Renal cortex interstitium (tissue), 11 donors: ENCODE measurements around the gene USP9X. TPM values are rescaled to one million over a fixed set of nuclear protein-coding genes. Genes with fewer than 3 reads are reported as not detected.
"Not testable (repeated sequence)": the region's sequence is repeated elsewhere in the genome, so short reads cannot be mapped to it uniquely, and the experiment has no call there.

Experiments
- DNase-seq, 11 donors: peaks; one replicate each; pipeline ENCODE4 v3.0.0-alpha.2; 2013; ENCODE audit warnings: low read depth in 9 of 11, low spot score in 4 of 11; ENCODE audit errors: extremely low read depth in 1 of 11
- polyA plus RNA-seq, 3 donors: library from polyadenylated mRNA; unstranded; fragments of 120-200 nt; gene quantifications; one replicate each; pipeline ENCODE4 v1.2.1, GENCODE V29; 2013; ENCODE audit not compliant: insufficient read length in 3 of 3

USP9X gene
- polyA plus RNA-seq, 3 donors, result 67.1 to 75.1 (median 74.2) TPM

DNA sequence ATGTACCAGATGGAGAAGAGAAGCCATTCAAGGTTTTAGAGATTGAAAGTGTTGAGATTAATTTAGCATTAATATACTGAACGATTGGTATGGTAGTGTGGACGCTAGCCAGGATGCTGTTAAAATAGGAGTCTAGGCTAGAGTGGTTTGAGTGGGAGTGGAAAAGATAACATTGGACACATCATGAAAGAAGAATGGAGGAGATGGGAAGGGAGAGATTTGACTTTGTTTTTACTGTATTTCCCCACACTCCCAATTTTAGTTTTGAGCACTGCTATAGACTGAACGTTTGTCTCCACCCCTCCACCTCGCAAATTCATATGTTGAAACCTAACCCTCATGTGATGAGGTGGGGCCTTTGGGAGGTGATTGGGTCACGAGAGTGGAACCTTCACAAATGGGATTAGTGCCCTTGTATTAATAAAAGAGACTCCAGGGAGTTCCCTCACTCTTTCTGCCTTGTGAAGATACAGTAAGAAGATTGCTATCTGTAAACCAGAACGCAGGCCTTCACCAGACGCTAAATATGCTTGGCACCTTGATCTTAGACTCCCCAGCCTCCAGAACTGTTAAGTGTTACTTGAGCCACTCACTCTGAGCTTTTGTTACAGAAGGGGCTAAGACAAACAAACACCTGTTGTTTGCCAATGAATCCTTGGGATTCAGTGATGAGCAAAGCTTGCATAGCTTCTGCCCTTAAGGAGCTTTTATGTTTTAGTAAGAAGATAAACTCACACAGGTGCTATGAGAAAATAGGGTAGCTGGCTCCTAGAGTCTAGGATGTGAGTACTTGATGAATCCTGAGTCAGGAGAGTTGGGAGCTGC, 25.8 kb downstream of the USP9X start:
- no peak for DNase-seq

DNA sequence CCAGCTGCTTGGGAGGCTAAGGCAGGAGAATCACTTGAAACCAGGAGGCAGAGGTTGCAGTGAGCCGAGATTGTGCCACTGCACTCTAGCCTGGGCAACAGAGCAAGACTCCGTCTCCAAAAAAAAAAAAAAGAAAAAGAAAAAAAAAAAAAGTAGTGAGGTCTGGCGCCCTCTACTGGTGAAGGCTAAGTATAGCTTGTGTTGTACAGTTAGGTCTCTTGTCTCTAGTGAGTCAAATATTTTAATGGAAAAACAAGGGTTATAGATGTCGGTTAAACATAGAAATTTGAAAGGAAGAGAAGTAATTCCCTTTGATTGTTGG, 29.8 kb downstream of the USP9X start:
- peak in 7 of 11 donors; percentile 5 to 29 (median 19) for DNase-seq

DNA sequence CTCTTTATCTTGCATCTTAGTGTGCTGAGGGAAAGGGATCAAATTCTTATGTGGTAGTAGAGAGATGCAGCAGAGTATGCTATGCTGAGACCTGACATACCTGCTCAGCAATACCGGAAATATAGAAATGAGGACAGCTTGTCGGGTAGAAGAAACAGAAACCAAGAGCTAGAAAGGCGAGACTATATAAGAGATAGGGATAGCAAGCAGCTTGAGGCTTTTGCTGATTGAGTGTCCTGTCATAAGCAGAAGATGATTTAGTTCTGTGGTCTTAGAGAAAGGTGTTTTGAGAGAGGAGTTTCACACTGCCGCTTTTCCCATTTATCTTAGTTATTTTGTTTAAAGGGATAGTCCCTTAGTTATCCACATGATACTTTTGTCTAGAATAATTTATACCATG, 31.7 kb downstream of the USP9X start:
- no peak for DNase-seq

DNA sequence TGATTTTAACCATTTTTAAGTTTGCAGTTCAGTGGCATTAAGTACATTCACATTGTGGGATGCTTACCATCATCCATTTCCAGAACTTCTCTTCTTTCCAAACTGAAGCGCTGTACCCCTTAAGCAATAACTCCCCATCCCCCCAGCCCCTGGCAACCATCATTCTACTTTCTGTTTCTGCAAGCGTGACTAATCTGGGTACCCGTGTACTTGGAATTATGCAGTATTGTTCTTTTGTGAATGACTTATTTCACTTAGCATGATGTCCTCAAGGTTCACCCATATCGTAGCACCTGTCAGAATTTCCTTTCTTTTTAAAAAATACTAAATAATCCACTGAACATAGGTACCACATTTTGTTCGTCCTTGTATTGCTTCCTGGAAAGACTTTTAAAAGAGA, 32.9 kb downstream of the USP9X start:
- DNase-seq, result no peak

DNA sequence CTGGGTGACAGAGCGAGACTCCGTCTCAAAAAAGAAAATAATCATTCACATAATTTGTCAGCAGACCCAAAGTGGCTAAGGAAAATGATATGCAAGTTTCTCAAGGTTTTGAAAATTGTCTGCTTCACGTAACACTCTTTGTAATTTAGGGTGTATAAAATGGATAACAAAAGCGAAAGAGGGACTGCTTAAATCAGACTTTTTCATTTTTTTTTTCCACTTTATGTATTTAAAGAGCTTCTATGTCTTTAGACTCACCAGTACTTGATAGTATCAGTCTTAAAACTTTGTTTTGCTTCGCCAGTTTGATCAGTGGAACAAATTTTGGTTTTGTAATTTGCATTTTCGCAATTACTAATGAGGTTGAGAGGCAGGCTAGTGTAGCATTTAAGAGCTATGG, 34.6 kb downstream of the USP9X start:
- DNase-seq, result no peak

DNA sequence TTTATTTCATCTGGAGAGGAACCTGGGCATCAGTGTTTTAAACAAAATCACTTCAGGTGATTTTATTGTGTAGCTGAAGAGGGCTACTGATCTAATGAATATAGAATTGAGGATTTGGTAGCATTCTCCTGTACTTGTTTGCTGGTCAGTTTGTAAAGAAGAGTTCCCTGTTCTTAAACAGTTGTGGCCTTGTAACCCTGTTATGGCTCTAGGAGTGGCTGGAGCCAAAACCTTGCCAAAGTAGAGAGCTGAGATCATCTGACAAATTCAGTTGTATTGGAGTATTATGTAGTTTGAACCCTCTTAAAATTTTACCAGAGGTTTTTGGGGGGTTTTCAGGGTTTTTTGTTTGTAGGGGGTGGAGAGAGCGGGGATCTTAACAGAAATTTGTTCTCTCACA, 36.5 kb downstream of the USP9X start:
- DNase-seq, result no peak

DNA sequence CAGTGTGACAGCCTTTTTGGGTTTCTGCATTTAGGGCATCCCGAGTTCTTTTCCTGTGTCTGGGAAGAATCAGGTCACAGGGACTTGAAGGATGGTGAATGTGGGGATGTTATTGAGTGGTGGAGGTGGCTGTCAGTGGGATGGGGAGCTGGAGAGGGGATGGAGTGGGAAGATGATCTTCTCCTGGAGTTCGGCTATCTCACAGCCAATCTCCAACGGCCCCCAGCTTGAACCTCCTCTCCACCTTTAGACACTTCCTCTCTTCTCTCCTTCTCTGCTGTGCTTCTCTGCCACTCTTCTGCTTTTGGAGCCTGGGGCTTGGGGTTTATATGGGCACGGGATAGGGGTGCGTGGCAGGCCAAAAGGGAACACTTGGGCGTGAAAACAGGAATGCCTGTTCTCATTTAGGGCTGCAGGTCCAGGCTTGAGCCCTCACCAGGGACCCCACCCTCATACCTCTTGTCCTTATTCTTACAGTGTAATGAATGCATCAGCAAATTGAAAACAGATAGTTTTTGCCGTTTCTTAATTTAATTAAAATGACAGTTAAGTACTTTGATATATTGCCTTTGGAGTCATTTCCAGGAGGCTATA, 37.5 kb downstream of the USP9X start:
- DNase-seq, result no peak

DNA sequence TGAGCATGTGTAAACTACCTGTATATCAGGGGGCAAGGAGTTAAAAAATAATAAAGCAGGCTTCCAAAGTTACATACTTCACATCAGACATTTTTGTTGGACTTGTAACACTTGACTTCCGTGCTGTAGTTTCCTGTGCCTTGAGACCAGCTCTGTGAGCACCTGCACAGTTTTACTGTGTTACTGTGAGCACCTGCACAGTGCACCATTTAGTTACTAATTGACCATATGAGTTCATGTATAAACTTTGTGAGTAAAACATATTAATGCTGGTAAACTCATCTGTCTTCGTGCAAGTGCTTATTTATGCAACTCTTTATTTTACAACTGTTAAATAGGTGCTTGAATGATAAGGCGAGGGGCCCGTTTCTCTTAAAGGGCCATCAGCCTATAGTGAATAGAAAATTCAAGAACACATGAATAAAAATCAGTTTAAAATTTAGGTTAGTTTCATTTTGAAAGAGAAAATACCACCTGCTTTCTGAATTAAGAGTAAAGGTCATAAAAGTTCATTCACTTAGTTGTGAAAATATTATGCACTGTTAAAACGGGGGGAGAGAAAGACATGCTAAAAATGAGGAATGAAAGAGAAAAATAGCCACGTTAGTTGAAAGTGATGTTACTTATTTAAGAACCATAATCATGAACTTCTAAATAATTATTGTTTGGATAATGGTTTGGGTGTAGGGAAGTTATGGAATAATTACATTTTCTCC, 42.4 kb downstream of the USP9X start:
- peak in 1 of 11 donors; percentile 5 for DNase-seq

DNA sequence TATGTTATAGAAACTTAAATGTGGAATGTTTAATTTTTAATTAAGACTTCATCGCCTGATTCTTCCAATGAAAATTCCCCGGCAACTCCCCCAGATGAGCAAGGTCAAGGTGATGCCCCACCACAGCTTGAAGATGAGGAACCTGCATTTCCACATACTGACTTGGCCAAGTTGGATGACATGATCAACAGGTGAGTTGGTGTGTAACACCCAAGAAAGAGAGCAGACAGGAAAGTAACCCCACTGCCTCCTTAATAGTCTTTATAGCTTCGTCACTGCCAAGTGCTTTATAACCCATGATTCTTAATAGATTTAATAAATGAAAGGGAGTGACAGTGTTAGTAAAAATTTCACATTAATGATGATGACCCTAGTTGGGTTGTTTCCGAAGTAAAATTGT, 43.7 kb downstream of the USP9X start:
- no peak for DNase-seq

DNA sequence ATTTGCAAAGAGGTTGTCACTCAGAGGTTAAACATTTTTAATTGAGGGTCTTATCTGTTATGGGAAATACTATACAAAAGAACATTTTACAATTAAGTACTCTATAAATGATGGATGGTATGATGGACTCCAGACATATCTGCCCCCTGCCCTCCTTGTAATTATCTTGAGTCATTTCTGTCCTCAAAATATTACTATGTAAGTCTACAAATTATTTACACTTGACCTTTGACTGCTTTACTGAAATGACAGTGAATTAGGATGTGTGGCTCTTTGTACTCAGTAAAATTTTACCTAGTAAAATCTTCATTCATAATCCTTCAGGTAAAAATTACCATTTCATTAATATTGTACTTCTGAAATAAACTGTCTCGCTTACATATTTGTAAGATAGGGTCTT, 46.5 kb downstream of the USP9X start:
- no peak for DNase-seq

DNA sequence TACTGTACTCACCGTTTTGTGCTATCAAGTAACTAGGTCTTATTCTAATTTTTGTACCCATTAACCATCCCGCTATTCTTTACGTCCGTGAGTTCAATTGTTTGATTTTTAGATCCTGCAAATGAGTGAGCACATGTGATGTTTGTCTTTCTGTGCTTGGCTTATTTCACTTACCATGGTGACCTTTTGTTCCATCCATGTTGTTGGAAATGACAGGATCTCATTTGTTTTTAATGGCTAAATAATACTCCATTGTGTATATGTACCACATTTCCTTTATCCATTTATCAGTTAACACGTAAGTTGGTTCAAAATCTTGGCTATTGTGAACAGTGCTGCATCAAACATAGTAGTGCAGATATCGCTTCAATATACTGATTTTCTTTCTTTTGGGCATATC, 48.3 kb downstream of the USP9X start:
- DNase-seq, result no peak

DNA sequence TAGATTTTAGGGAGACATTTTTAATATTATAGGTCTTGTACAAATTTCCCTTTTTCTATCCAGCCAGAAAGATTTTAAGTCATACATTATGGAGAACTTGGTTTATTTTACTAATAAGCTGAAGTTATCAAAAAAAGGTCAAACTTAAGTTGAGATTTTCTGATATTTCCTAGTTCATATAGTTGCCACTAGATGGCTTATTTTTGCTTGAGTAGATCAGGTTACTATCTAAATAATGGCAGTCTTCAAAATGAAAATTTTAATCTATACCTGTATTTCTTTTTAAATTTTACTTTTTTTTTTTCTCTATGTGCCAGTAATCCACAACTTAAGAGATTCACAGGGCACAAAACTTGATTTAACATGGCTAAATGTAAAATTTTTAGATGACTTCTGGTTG, 52.3 kb downstream of the USP9X start:
- DNase-seq, result no peak

DNA sequence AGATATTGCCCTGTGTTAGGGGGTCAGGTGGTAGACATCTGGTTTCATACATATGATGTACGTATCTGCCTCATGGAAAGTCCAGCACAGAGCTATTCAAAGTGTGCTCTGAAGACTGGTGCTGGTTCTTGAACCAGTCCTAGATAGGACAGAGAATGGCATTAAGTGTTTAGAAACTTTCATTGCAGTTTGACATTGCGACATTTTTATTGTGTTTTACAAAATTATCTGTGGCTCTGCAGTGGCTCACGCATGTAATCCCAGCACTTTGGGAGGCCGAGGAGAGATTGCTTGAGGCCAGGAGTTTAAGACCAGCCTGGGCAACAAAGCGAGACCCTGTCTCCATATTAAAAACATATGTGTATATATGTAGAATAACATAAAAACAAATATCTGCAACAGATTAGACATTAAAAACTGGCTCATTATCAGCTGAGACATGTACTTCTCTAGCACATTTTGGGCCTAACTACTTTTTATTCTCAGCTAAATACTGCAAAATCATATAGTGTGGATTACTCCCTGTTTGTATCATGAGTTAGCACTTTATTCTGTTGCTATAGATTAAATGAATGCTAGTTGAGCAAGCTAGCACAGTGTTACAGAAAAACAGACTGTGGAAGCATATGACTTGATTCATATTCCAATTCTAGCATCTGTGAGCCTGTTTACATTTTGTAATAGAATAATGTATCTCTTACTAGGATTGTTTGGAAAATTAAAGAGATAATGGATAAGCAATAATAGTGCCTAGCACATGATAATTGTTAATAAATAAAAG, 57.1 kb downstream of the USP9X start:
- no peak for DNase-seq

DNA sequence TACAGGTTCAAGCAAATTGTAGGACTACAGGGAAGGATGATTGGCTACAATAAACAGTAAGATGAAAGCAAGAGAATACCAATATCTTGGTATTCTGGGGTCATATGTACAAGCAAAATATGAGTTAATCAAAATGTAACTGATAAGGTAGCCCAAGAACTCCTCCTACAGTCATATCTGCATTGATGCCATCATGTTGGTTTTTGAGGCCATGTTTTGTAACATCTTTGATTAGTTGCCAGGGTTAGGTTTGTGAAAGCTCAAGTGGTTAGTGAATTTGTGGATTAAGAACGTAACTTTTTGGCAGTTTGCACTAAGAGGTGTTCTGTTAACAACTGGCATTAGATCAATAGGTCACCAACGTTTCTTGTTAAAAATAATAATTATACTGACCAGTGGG, 59.6 kb downstream of the USP9X start:
- DNase-seq, result no peak

DNA sequence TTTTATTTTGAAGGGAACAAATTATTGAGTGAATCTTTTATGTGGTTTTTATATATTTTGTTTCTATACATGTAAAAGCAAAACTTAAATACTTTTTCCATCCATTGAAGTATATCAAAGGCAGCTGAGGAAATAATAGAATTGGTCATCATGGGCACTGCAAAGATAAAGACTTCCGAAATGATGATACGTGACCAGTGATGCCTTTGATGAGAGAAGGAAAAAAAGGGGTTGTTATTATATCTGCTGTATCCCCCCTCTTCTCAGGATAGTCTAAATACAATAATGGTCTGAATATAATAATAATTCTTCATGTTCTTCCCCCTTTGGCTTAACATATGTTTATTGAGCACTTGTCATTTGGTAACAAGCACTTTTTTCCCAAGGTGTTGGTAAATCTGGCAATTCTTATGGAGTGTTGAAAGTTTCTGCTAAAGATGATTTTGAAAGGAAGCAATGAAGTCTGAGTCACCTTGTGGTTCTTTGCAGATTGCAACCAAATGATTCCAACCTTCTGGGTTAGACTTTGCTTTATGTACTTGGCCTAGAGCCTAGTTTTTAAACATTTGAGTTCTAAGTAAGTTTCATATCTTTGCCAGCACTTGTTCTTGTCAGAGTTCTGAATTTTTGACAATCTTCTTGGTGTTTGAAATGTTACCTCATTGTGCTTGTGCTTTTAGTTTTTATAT, 60.8 kb downstream of the USP9X start:
- no peak for DNase-seq

DNA sequence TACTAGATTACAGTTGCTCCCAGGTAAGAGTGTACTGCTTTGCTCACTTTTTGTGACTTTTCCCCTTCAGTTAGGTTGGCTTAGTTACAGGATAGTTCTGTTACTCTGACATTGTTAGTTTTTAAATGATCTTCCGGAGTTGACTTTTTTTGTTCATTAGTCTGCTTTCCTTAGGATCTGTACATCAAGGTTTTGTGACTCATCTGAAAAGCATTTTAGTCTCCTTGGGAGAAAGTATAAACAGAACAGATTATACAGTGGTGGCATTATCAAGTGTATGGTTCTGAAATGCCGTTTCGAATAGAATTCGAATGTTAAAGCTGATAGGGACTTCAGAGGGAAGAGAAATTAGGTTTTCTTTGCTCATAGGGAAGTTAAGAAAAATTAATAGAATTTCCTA, 63.3 kb downstream of the USP9X start:
- DNase-seq, result no peak

DNA sequence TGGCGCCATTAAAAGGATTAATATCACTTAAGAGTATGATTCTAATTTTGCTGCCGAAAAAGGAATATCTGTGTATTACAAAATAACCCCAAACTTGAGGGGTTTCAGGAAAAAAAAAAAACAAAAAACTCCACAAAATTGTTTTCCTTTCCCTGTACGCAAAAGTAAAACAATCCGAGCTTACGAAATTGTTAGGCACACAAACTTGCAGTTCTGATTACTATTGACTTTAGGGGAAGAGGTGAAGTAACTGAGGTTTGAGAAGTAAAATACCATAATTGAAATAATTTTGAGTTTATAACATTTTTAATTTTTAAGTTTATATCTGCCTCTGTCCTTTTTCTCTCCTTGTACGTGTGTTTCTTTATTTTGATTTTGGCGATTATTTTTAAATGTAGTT, 64.8 kb downstream of the USP9X start:
- no peak for DNase-seq

DNA sequence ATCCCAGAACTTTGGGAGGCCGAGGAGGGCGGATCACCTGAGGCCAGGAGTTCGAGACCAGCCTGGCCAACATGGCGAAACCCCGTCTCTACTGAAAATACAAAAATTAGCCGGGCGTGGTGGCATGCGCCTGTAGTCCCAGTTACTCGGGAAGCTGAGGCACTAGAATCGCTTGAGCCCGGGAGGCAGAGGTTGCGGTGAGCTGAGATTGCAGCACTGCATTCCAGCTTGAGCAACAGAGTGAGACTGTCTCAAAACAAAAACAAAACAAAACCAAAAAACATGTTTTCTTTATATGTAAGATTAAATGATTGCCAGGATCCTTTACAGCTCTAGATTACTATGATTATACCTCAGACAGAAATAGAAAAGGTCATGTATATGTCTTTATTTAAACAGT, 66.5 kb downstream of the USP9X start:
- not testable (repeated sequence) for DNase-seq

DNA sequence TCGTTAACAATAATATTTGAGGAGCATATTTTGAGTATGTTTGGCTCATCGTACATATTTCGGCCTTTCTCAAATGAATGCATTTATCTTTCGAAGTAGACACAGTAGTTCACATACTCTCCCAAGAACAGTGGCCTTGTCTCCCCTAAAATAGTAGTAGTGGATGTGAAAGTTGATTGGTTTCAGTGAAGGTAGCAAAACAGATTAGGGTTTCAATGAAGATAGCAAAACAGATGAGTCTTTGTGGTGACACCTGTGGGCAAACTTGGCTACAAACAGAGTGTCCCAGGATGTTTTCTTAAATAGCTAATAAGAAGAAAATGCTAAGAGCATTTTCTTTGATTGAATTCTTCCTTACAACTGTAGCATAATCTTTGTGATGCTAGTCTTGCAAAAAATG, 67.0 kb downstream of the USP9X start:
- DNase-seq, result no peak
